KMS-11 (cell line): ENCODE measurements around the gene FYCO1.
A peak's percentile ranks its signal among the peaks of the same experiment; 100 is the strongest.

Experiments used
- H2AFZ ChIP-seq: fragments of 200-600 bp; sonication (generic); 2 replicates; pipeline ENCODE4 v1.6.1; 2016; ENCODE audit warnings: antibody characterized with exemption, mixed run types, low read depth
- H3K27ac ChIP-seq: fragments of 200-600 bp; sonication (generic); 2 replicates; pipeline ENCODE4 v1.6.1; 2016; ENCODE audit warnings: mild to moderate bottlenecking, mixed run types
- H3K27me3 ChIP-seq: fragments of 200-600 bp; sonication (generic); 2 replicates; pipeline ENCODE4 v1.6.1; 2017; ENCODE audit warnings: mild to moderate bottlenecking, low read depth, mixed run types, moderate library complexity; ENCODE audit not compliant: insufficient read depth
- H3K36me3 ChIP-seq: fragments of 200-600 bp; sonication (generic); 2 replicates; pipeline ENCODE4 v1.6.1; 2017; ENCODE audit warnings: mild to moderate bottlenecking, mixed run types; ENCODE audit not compliant: insufficient read depth
- H3K4me1 ChIP-seq: fragments of 200-600 bp; sonication (generic); 2 replicates; pipeline ENCODE4 v1.6.1; 2016; ENCODE audit warnings: mild to moderate bottlenecking, low read depth, mixed run types; ENCODE audit not compliant: poor library complexity, severe bottlenecking
- H3K4me2 ChIP-seq: fragments of 200-600 bp; sonication (generic); 2 replicates; pipeline ENCODE4 v1.7.0; 2016; ENCODE audit warnings: mild to moderate bottlenecking, mixed run types
- H3K4me3 ChIP-seq: fragments of 200-600 bp; sonication (generic); IDR thresholded peaks from 2 replicates; pipeline ENCODE4 v1.6.1; 2017; ENCODE audit warnings: low read depth, low read length, mixed read lengths; ENCODE audit not compliant: insufficient read depth
- H3K79me2 ChIP-seq: fragments of 200-600 bp; sonication (generic); 2 replicates; pipeline ENCODE4 v1.6.1; 2016; ENCODE audit warnings: low read depth, mixed run types; ENCODE audit not compliant: insufficient read depth
- H3K9ac ChIP-seq: fragments of 200-600 bp; sonication (generic); 2 replicates; pipeline ENCODE4 v1.6.1; 2016; ENCODE audit warnings: mild to moderate bottlenecking, mixed run types
- H4K20me1 ChIP-seq: fragments of 200-600 bp; sonication (generic); 2 replicates; pipeline ENCODE4 v1.6.1; 2016; ENCODE audit warnings: mild to moderate bottlenecking, mixed run types; ENCODE audit not compliant: insufficient read depth
- TF ChIP-seq, protein P1 (sequence below): fragments of 200-600 bp; sonication (generic); conservative IDR thresholded peaks from 2 replicates; pipeline ENCODE4 v1.6.1; 2017; ENCODE audit warnings: low read depth, mild to moderate bottlenecking, antibody characterized with exemption, low read length, moderate library complexity, mixed read lengths

Gene FYCO1

GRCh38 chr3:45994419-45995235 is 997 bp downstream of the FYCO1 start:
- TF ChIP-seq, protein P1, sequence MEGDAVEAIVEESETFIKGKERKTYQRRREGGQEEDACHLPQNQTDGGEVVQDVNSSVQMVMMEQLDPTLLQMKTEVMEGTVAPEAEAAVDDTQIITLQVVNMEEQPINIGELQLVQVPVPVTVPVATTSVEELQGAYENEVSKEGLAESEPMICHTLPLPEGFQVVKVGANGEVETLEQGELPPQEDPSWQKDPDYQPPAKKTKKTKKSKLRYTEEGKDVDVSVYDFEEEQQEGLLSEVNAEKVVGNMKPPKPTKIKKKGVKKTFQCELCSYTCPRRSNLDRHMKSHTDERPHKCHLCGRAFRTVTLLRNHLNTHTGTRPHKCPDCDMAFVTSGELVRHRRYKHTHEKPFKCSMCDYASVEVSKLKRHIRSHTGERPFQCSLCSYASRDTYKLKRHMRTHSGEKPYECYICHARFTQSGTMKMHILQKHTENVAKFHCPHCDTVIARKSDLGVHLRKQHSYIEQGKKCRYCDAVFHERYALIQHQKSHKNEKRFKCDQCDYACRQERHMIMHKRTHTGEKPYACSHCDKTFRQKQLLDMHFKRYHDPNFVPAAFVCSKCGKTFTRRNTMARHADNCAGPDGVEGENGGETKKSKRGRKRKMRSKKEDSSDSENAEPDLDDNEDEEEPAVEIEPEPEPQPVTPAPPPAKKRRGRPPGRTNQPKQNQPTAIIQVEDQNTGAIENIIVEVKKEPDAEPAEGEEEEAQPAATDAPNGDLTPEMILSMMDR, result no peak
- Histone ChIP-seq H3K4me2 (peak overlapping the region; percentile 86), H2AFZ (peak overlapping the region; percentile 65; the same call in 1 of the 2 replicates), H3K9ac (peak overlapping the region; percentile 97), H3K4me1 (peaks cover 36% of the 10 kb centered on the region), H3K4me3 (no peak overlapping the region), H3K27me3 (no peaks in the 10 kb centered on the region), H3K27ac (peak overlapping the region; percentile 95), H4K20me1 (no peaks in the 10 kb centered on the region), H3K36me3 (no peaks in the 10 kb centered on the region), H3K79me2 (no peaks in the 10 kb centered on the region)

- no peaks in the 10 kb centered on the region for H3K79me2 ChIP-seq
- TF ChIP-seq, protein P1, result no peak
- no peak overlapping the region; the same call in 1 of the 2 replicates for H3K27ac ChIP-seq
- H2AFZ ChIP-seq, result no peak overlapping the region
- peaks cover 36% of the 10 kb centered on the region for H3K4me1 ChIP-seq
- no peaks in the 10 kb centered on the region for H4K20me1 ChIP-seq
- H3K4me3 ChIP-seq, result no peak overlapping the region
- no peaks in the 10 kb centered on the region for H3K27me3 ChIP-seq
- H3K9ac ChIP-seq, result no peak overlapping the region
- peak overlapping the region; percentile 42 for H3K4me2 ChIP-seq
- H3K36me3 ChIP-seq, result no peaks in the 10 kb centered on the region
These were observed 2.1 kb downstream of the FYCO1 start for GRCh38 chr3:45993421-45994027.

- H2AFZ ChIP-seq, result no peak overlapping the region
- no peaks in the 10 kb centered on the region for H4K20me1 ChIP-seq
- peaks cover 36% of the 10 kb centered on the region for H3K4me1 ChIP-seq
- no peak overlapping the region for H3K9ac ChIP-seq
- H3K4me2 ChIP-seq, result peak overlapping the region; percentile 42; the same call in 1 of the 2 replicates
- no peaks in the 10 kb centered on the region for H3K36me3 ChIP-seq
- H3K27me3 ChIP-seq, result no peaks in the 10 kb centered on the region
- no peak overlapping the region for H3K27ac ChIP-seq
- no peaks in the 10 kb centered on the region for H3K79me2 ChIP-seq
- TF ChIP-seq, protein P1, result no peak
- no peak overlapping the region for H3K4me3 ChIP-seq
These were observed 2.8 kb downstream of the FYCO1 start for GRCh38 chr3:45992821-45993221.

- H3K4me3 ChIP-seq, result no peak overlapping the region
- H3K27ac ChIP-seq, result no peak overlapping the region
- H3K36me3 ChIP-seq, result no peaks in the 10 kb centered on the region
- no peak overlapping the region for H2AFZ ChIP-seq
- H3K9ac ChIP-seq, result no peak overlapping the region
- TF ChIP-seq, protein P1, result no peak
- H3K4me2 ChIP-seq, result peak overlapping the region; percentile 42; the same call in 1 of the 2 replicates
- no peaks in the 10 kb centered on the region for H3K27me3 ChIP-seq
- H3K4me1 ChIP-seq, result peaks cover 36% of the 10 kb centered on the region
- no peaks in the 10 kb centered on the region; the same call in 1 of the 2 replicates for H3K79me2 ChIP-seq
- no peaks in the 10 kb centered on the region for H4K20me1 ChIP-seq
These were observed 3.4 kb downstream of the FYCO1 start for GRCh38 chr3:45992133-45992729.
